CD4-positive, alpha-beta T cell (primary cell): ENCODE results near the gene MAD2L2. TPM values are rescaled to one million over a fixed set of nuclear protein-coding genes. Genes with fewer than 3 reads are reported as not detected.

Source experiments
- ATAC-seq: fragments of 200-7000 bp; cut with Tn5 transposase; one replicate; pipeline ENCODE4 v1.10.0; 2022; ENCODE audit warnings: mild to moderate bottlenecking; ENCODE audit not compliant: poor library complexity
- CTCF ChIA-PET: fragments of 350-600 bp; sonication (Branson Sonifier 250); formaldehyde crosslinking; loops from one replicate; lab custom pipeline; 2021; ENCODE audit warnings: antibody characterized with exemption, inconsistent platforms; lab: Charles Lee
- POLR2A ChIA-PET: fragments of 350-600 bp; sonication (Branson Sonifier 250); formaldehyde crosslinking; loops from one replicate; lab custom pipeline; 2021; ENCODE audit warnings: antibody characterized with exemption, inconsistent platforms; lab: Charles Lee
- DNase-seq, 14 experiments: peaks; one replicate each; pipeline ENCODE4 v3.0.0-alpha.2; 2013 to 2020; ENCODE audit warnings: mixed read lengths in 2 of 14
- H3K27ac ChIP-seq, 2 donors: one replicate each; pipeline versions ENCODE4 v1.5.1 to v1.7.0; 2013; ENCODE audit warnings: low read length in 2 of 2, low read depth in 1 of 2, mild to moderate bottlenecking in 1 of 2
- H3K27me3 ChIP-seq, 2 experiments: 1 replicate in 1 of 2; 2 replicates in 1 of 2; pipeline versions ENCODE4 v1.6.1 to v1.7.0; 2013; ENCODE audit warnings: low read length in 2 of 2, control low read depth in 1 of 2, mild to moderate bottlenecking in 1 of 2, moderate library complexity in 1 of 2; ENCODE audit not compliant: insufficient read depth in 2 of 2, control insufficient read depth in 1 of 2
- H3K36me3 ChIP-seq: one replicate; pipeline ENCODE4 v1.6.1; 2013; ENCODE audit warnings: low read length, control low read depth; ENCODE audit not compliant: insufficient read depth
- H3K4me1 ChIP-seq: one replicate; pipeline ENCODE4 v1.6.1; 2013; ENCODE audit warnings: low read length, control low read depth; ENCODE audit not compliant: insufficient read depth
- H3K4me3 ChIP-seq: one replicate; pipeline ENCODE4 v1.5.1; 2013; ENCODE audit warnings: mild to moderate bottlenecking, low read length, moderate library complexity
- H3K9me3 ChIP-seq, 2 experiments: 1 replicate in 1 of 2; 2 replicates in 1 of 2; pipeline versions ENCODE4 v1.6.1 to v1.7.0; 2013; ENCODE audit warnings: low read length in 2 of 2, mild to moderate bottlenecking in 2 of 2, control low read depth in 1 of 2, moderate library complexity in 1 of 2; ENCODE audit not compliant: control insufficient read depth in 1 of 2, insufficient read depth in 1 of 2
- H3K27ac Mint-ChIP-seq: one replicate; pipeline ENCODE4 v1.8.0; 2020; ENCODE audit warnings: mixed read lengths
- H3K27me3 Mint-ChIP-seq: one replicate; pipeline ENCODE4 v1.8.0; 2021; ENCODE audit warnings: mixed read lengths
- H3K36me3 Mint-ChIP-seq: one replicate; pipeline ENCODE4 v1.8.0; 2021; ENCODE audit warnings: low read depth, mixed read lengths
- H3K4me1 Mint-ChIP-seq: one replicate; pipeline ENCODE4 v1.8.0; 2021; ENCODE audit warnings: low read depth, mixed read lengths
- H3K4me3 Mint-ChIP-seq: one replicate; pipeline ENCODE4 v1.8.0; 2020; ENCODE audit warnings: mild to moderate bottlenecking, mixed read lengths
- H3K9me3 Mint-ChIP-seq: one replicate; pipeline ENCODE4 v1.8.0; 2020; ENCODE audit warnings: mixed read lengths
- intact Hi-C, 2 experiments: fragments of 100-400 bp; cut with DNase I in 1 of 2; cut with micrococcal nuclease in 1 of 2; formaldehyde crosslinking; loops; one replicate each; pipeline versions ENCODE4 v1.15.1 to v1.9.0; 2023 to 2025; cut with DNase I, micrococcal nuclease
- total RNA-seq, 174 experiments: library from RNA in 2 of 174; stranded (reverse) in 2 of 174; gene quantifications; one replicate each; pipeline ENCODE4 v1.2.3 and lab custom pipeline; 2021 to 2026
- TF ChIP-seq, protein P1 (sequence below): fragments of 200-600 bp; IDR thresholded peaks from one replicate; pipeline ENCODE4 v1.8.0; 2022; ENCODE audit warnings: antibody characterized with exemption, mild to moderate bottlenecking

MAD2L2 gene
- total RNA-seq, 2 experiments from 2014 or later: 24.6 to 28.3 TPM

DNA sequence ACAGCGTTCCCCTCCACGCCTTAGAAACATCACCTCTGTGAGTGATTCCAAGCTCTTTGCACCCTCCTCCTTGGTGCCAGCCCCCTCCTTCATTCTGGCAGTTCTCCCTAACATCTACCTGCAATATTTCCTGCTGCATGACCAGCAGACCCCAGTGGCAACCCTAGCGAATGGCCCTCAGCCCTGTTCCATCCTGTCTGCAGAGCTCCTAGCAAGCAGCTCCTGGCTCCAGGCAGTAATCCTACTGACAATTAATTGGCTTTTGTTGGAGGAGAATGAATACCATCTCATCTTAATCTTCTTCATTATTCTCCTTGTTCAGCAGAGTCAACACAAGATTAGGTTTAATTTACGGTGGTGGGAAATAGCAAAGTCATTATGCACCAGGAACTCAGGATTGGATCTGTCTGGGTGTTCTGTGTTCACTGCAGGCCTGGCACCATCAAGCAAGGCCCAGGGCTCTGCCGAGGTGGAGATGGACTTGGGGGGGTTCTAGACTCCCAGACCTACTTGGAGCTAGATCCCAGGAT, 39.1 kb downstream of the MAD2L2 start:
- DNase-seq: no peak
- H3K27ac Mint-ChIP-seq: no peak overlapping the region
- Histone ChIP-seq H3K27me3 (peaks cover 0 to 2% of the 10 kb centered on the region in 2 experiments), H3K9me3 (no peaks in the 10 kb centered on the region), H3K36me3 (no peaks in the 10 kb centered on the region), H3K4me3 (no peak overlapping the region), H3K27ac (no peak overlapping the region), H3K4me1 (peaks cover 4% of the 10 kb centered on the region)
- ChIA-PET POLR2A (interaction anchor here (1.1 to 1.2 kb wide), 2 partner anchors 8 to 604 kb away, joined by 3 to 4 read pairs; no protein-coding TSS in a partner anchor), CTCF (interaction anchor here (0.5 to 3.2 kb wide), 20 partner anchors 8 to 1154 kb away, joined by 3 to 19 read pairs (median 4); partner anchors contain the start of genes FBXO6 and UBIAD1)
- no peak overlapping the region for H3K4me3 Mint-ChIP-seq
- H3K27me3 Mint-ChIP-seq: peaks cover 7% of the 10 kb centered on the region
- intact Hi-C loops: loop anchor here (1.0 to 10.0 kb wide), 4 partner anchors 305 to 1147 kb away; no protein-coding TSS in a partner anchor
- ATAC-seq: no peak
- TF ChIP-seq, protein P1, sequence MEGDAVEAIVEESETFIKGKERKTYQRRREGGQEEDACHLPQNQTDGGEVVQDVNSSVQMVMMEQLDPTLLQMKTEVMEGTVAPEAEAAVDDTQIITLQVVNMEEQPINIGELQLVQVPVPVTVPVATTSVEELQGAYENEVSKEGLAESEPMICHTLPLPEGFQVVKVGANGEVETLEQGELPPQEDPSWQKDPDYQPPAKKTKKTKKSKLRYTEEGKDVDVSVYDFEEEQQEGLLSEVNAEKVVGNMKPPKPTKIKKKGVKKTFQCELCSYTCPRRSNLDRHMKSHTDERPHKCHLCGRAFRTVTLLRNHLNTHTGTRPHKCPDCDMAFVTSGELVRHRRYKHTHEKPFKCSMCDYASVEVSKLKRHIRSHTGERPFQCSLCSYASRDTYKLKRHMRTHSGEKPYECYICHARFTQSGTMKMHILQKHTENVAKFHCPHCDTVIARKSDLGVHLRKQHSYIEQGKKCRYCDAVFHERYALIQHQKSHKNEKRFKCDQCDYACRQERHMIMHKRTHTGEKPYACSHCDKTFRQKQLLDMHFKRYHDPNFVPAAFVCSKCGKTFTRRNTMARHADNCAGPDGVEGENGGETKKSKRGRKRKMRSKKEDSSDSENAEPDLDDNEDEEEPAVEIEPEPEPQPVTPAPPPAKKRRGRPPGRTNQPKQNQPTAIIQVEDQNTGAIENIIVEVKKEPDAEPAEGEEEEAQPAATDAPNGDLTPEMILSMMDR: no peak
- H3K9me3 Mint-ChIP-seq: no peaks in the 10 kb centered on the region
- no peaks in the 10 kb centered on the region for H3K36me3 Mint-ChIP-seq
- H3K4me1 Mint-ChIP-seq: no peaks in the 10 kb centered on the region

DNA sequence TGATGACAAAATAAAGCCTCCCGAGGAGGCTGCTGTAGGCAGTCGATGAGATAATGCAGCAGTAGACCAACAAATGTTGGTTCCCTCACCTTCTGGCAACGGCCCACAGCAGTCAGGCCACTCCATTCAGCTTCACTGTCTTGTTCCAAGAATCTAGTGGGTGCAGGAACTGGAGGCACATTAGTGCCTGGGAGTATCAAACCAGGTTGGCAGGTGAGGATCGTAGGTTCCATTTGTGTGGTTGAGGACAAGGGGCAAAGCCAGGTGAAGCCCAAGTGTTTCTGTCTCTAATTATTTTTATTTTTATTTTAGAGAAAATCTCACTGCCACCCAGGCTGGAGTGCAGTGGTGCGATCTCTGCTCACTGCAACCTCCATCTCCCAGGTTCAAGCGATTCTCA, 40.0 kb downstream of the MAD2L2 start:
- Histone ChIP-seq H3K27me3 (peaks cover 2 to 6% of the 10 kb centered on the region in 2 experiments), H3K27ac (no peak overlapping the region), H3K4me3 (no peak overlapping the region), H3K36me3 (no peaks in the 10 kb centered on the region), H3K4me1 (peaks cover 4% of the 10 kb centered on the region), H3K9me3 (no peaks in the 10 kb centered on the region)
- Mint-ChIP-seq H3K36me3 (no peaks in the 10 kb centered on the region), H3K9me3 (no peaks in the 10 kb centered on the region), H3K27ac (no peak overlapping the region), H3K27me3 (peaks cover 16% of the 10 kb centered on the region), H3K4me3 (no peak overlapping the region), H3K4me1 (no peaks in the 10 kb centered on the region)
- TF ChIP-seq, protein P1: no peak
- no peak for DNase-seq
- ChIA-PET CTCF (interaction anchor here (0.6 to 3.2 kb wide), 3 partner anchors 9 to 400 kb away, joined by 4 to 19 read pairs (median 6); no protein-coding TSS in a partner anchor), POLR2A (no interaction called here)
- intact Hi-C loops: loop anchor here in 1 of 2 experiments (10.0 kb wide), 1 partner anchor 1146 kb away; no protein-coding TSS in a partner anchor
- ATAC-seq: no peak

DNA sequence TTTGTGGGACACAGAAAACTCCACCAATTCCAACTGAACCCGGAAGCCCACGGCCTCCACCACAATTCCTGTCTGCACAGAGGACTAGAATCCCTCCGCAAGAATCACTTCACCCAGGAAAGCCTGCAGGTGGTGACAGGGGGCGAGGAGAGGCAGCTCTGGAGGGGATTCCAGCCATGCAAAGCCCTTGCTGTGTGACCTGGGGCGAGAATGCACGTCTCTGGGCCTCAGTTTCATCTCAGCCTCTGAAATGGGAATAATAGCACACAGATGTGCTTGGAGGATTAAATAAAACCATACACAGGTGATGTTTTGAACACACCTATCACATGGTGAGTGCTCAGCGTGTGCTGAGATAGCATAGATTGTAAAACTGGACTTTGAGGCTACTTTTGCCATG, 40.8 kb downstream of the MAD2L2 start:
- H3K27ac ChIP-seq: no peak overlapping the region
- ATAC-seq: no peak
- H3K27me3 Mint-ChIP-seq: peaks cover 18% of the 10 kb centered on the region
- no peak overlapping the region for H3K4me3 Mint-ChIP-seq
- no peaks in the 10 kb centered on the region for H3K4me1 Mint-ChIP-seq
- POLR2A ChIA-PET: no interaction called here
- no peaks in the 10 kb centered on the region for H3K36me3 ChIP-seq
- CTCF ChIA-PET: no interaction called here
- no peak overlapping the region for H3K27ac Mint-ChIP-seq
- no peaks in the 10 kb centered on the region for H3K9me3 Mint-ChIP-seq
- DNase-seq: no peak
- TF ChIP-seq, protein P1: no peak
- H3K4me3 ChIP-seq: no peak overlapping the region
- H3K9me3 ChIP-seq: no peaks in the 10 kb centered on the region
- no peaks in the 10 kb centered on the region for H3K36me3 Mint-ChIP-seq
- intact Hi-C loops: loop anchor here in 1 of 2 experiments (10.0 kb wide), 1 partner anchor 1145 kb away; no protein-coding TSS in a partner anchor
- H3K4me1 ChIP-seq: peaks cover 4% of the 10 kb centered on the region
- peaks cover 4 to 7% of the 10 kb centered on the region in 2 experiments for H3K27me3 ChIP-seq
